Measurements from ENCODE around the gene NANOG. TPM values are rescaled to one million over a fixed set of nuclear protein-coding genes. Genes with fewer than 3 reads are reported as not detected.
"Not testable (repeated sequence)": the region's sequence is repeated elsewhere in the genome, so short reads cannot be mapped to it uniquely, and the experiment has no call there.

The NANOG gene
- total RNA-seq, 2 donors from 2014 or later: not detected

- no peak overlapping the region for H3K4me3 ChIP-seq
- H3K27ac ChIP-seq: no peak overlapping the region
- no peaks in the 10 kb centered on the region for H3K36me3 ChIP-seq
- H3K9me3 ChIP-seq: no peaks in the 10 kb centered on the region
- peaks cover 0 to 7% of the 10 kb centered on the region in 2 donors for H3K4me1 ChIP-seq
- no peak for DNase-seq (ENCODE audit: low spot score)
- no peaks in the 10 kb centered on the region for H3K27me3 ChIP-seq
- TF ChIP-seq CTCF (IDR thresholded peaks at IDR 0.05): no peak
Observed at GRCh38 chr12:7784701-7785100, 4.5 kb upstream of the NANOG start.

- Histone ChIP-seq H3K27ac (no peak overlapping the region), H3K27me3 (no peaks in the 10 kb centered on the region), H3K36me3 (no peaks in the 10 kb centered on the region), H3K4me3 (no peak overlapping the region), H3K9me3 (no peaks in the 10 kb centered on the region), H3K4me1 (peaks cover 0 to 7% of the 10 kb centered on the region in 2 donors)
- no peak for DNase-seq (ENCODE audit: low spot score)
- no peak for TF ChIP-seq CTCF (IDR thresholded peaks at IDR 0.05)
Observed at GRCh38 chr12:7787574-7788293, 1.5 kb upstream of the NANOG start.

GRCh38 chr12:7788294-7788660 is 925 bp upstream of the NANOG start:
- H3K4me1 ChIP-seq: peaks cover 0 to 7% of the 10 kb centered on the region in 2 donors
- TF ChIP-seq CTCF (IDR thresholded peaks at IDR 0.05): no peak
- DNase-seq (ENCODE audit: low spot score): no peak
- H3K9me3 ChIP-seq: no peaks in the 10 kb centered on the region
- H3K27ac ChIP-seq: no peak overlapping the region
- H3K4me3 ChIP-seq: no peak overlapping the region
- H3K36me3 ChIP-seq: no peaks in the 10 kb centered on the region
- H3K27me3 ChIP-seq: no peaks in the 10 kb centered on the region

GRCh38 chr12:7793211-7793610 is 4.0 kb downstream of the NANOG start:
- no peaks in the 10 kb centered on the region for H3K27me3 ChIP-seq
- no peak for DNase-seq (ENCODE audit: low spot score)
- no peaks in the 10 kb centered on the region for H3K36me3 ChIP-seq
- no peak for TF ChIP-seq CTCF (IDR thresholded peaks at IDR 0.05)
- H3K9me3 ChIP-seq: no peaks in the 10 kb centered on the region
- H3K27ac ChIP-seq: no peak overlapping the region
- no peak overlapping the region for H3K4me3 ChIP-seq
- peaks cover 0 to under 1% of the 10 kb centered on the region in 2 donors for H3K4me1 ChIP-seq

- H3K9me3 ChIP-seq; H3K4me3 ChIP-seq; DNase-seq (ENCODE audit: low spot score); H3K36me3 ChIP-seq; H3K27me3 ChIP-seq; H3K4me1 ChIP-seq; H3K27ac ChIP-seq: not testable (repeated sequence)
Observed at GRCh38 chr12:7797269-7797668, 8.1 kb downstream of the NANOG start.

GRCh38 chr12:7797698-7798398 is 8.6 kb downstream of the NANOG start:
- H3K27ac ChIP-seq: no peak overlapping the region
- no peak for TF ChIP-seq CTCF (IDR thresholded peaks at IDR 0.05)
- no peak for DNase-seq (ENCODE audit: low spot score)
- no peaks in the 10 kb centered on the region for H3K9me3 ChIP-seq
- no peak overlapping the region for H3K4me3 ChIP-seq
- H3K4me1 ChIP-seq: no peaks in the 10 kb centered on the region
- H3K27me3 ChIP-seq: no peaks in the 10 kb centered on the region
- no peaks in the 10 kb centered on the region for H3K36me3 ChIP-seq

- not testable (repeated sequence) for H3K4me3 ChIP-seq; H3K27me3 ChIP-seq; H3K4me1 ChIP-seq; H3K36me3 ChIP-seq; H3K9me3 ChIP-seq; DNase-seq (ENCODE audit: low spot score); H3K27ac ChIP-seq
Observed at GRCh38 chr12:7798750-7799308, 9.6 kb downstream of the NANOG start.

All from right atrium auricular region (tissue), 2 donors.